ENCODE results near the gene DNASE1L3.
A peak's percentile ranks its signal among the peaks of the same experiment; 100 is the strongest.

Gene DNASE1L3

DNA sequence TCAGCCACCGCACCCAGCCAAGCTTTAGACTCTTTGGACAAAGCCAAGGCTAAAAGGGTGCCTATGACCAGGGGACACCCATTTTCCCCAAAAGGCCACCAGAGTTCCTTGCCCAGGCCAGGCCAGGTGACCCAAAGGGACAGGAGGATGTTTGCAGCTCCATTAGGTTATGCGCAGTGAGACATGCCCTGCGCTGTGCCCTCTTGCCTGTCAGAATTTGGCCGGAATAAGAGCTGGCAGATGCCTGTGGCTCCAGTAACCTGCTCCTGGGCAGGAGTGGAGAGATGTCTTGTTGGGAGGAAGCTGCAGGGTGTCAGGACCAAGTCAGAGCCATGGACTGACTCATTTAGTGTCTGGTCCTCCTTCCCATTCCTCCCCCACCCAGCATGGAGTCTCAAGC lies 20.5 kb downstream of the DNASE1L3 start:
- no peaks in the 10 kb centered on the region for H3K9me3 Mint-ChIP-seq
- no peaks in the 10 kb centered on the region for H3K4me1 Mint-ChIP-seq
- DNase-seq (ENCODE audit: low spot score in 2 of 2) (no peak), ATAC-seq (replicated peaks; ENCODE audit: extremely low read depth, poor library complexity, severe bottlenecking) (no peak)
- H3K4me3 Mint-ChIP-seq = no peak overlapping the region
- peaks cover 2% of the 10 kb centered on the region for H3K36me3 Mint-ChIP-seq (ENCODE audit: insufficient read depth)
- H3K27ac Mint-ChIP-seq (ENCODE audit: low read depth) = no peak overlapping the region
- H3K27me3 Mint-ChIP-seq = no peaks in the 10 kb centered on the region

DNA sequence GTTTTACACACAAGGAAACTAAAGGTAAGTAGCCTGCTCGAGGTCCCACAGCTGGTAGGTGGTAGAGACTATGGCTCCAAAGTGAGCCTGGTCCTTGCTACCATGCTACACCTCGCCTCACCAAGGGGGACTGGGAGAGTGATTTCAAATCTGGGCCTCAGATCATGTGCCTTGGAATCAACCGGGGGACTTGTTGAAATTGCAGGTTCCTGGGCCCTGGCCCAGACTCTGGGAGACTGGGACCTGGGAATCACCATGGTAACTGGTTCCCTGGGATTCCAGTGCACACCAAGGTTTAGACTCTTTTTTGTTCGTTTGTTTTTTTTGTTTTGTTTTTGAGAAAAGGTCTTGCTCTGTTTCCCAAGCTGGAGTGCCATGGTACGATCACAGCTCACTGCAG lies 21.1 kb downstream of the DNASE1L3 start:
- H3K4me1 Mint-ChIP-seq = no peaks in the 10 kb centered on the region
- no peak overlapping the region for H3K27ac Mint-ChIP-seq (ENCODE audit: low read depth)
- H3K4me3 Mint-ChIP-seq = no peak overlapping the region
- H3K27me3 Mint-ChIP-seq = no peaks in the 10 kb centered on the region
- no peak for ATAC-seq (replicated peaks; ENCODE audit: extremely low read depth, poor library complexity, severe bottlenecking)
- no peaks in the 10 kb centered on the region for H3K36me3 Mint-ChIP-seq (ENCODE audit: insufficient read depth)
- no peak for DNase-seq (ENCODE audit: low spot score in 2 of 2)
- no peaks in the 10 kb centered on the region for H3K9me3 Mint-ChIP-seq

- no peak overlapping the region for H3K4me3 Mint-ChIP-seq
- no peaks in the 10 kb centered on the region for H3K27me3 Mint-ChIP-seq
- DNase-seq (ENCODE audit: low spot score in 2 of 2) (no peak), ATAC-seq (replicated peaks; ENCODE audit: extremely low read depth, poor library complexity, severe bottlenecking) (no peak)
- H3K9me3 Mint-ChIP-seq = no peaks in the 10 kb centered on the region
- no peaks in the 10 kb centered on the region for H3K36me3 Mint-ChIP-seq (ENCODE audit: insufficient read depth)
- H3K27ac Mint-ChIP-seq (ENCODE audit: low read depth) = no peak overlapping the region
- H3K4me1 Mint-ChIP-seq = no peaks in the 10 kb centered on the region
Measured at GRCh38 chr3:58188921-58189451, 21.8 kb downstream of the DNASE1L3 start.

GRCh38 chr3:58188173-58188564 lies 22.6 kb downstream of the DNASE1L3 start:
- H3K4me1 Mint-ChIP-seq = no peaks in the 10 kb centered on the region
- H3K27ac Mint-ChIP-seq (ENCODE audit: low read depth) = no peak overlapping the region
- no peak for DNase-seq (ENCODE audit: low spot score in 2 of 2)
- H3K36me3 Mint-ChIP-seq (ENCODE audit: insufficient read depth) = no peaks in the 10 kb centered on the region
- no peaks in the 10 kb centered on the region for H3K27me3 Mint-ChIP-seq
- no peak for ATAC-seq (replicated peaks; ENCODE audit: extremely low read depth, poor library complexity, severe bottlenecking)
- H3K9me3 Mint-ChIP-seq = no peaks in the 10 kb centered on the region
- H3K4me3 Mint-ChIP-seq = no peak overlapping the region

DNA sequence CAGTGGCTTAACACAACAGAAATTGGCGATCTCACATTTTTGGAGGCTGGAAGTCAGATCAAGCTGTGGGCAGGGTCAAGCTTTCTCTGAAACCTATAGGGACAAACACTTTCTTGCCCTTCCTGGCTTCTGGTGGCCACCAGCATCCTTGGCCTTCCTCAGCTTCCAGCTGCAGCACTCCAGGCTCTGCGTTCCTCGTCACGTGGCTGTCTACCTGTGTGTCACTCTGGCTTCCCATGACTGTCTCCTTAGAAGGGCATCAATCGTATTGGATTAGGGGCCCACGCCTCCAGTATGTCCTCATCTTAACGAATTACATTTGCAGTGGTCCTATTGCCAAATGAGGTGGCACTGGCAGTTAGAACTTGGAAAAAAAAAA lies 25.8 kb downstream of the DNASE1L3 start:
- Mint-ChIP-seq H3K4me1 (no peaks in the 10 kb centered on the region), H3K27me3 (no peaks in the 10 kb centered on the region), H3K9me3 (no peaks in the 10 kb centered on the region), H3K36me3 (ENCODE audit: insufficient read depth) (no peaks in the 10 kb centered on the region), H3K4me3 (no peak overlapping the region), H3K27ac (ENCODE audit: low read depth) (no peak overlapping the region)
- DNase-seq (ENCODE audit: low spot score in 2 of 2) (no peak), ATAC-seq (replicated peaks; ENCODE audit: extremely low read depth, poor library complexity, severe bottlenecking) (no peak)

DNA sequence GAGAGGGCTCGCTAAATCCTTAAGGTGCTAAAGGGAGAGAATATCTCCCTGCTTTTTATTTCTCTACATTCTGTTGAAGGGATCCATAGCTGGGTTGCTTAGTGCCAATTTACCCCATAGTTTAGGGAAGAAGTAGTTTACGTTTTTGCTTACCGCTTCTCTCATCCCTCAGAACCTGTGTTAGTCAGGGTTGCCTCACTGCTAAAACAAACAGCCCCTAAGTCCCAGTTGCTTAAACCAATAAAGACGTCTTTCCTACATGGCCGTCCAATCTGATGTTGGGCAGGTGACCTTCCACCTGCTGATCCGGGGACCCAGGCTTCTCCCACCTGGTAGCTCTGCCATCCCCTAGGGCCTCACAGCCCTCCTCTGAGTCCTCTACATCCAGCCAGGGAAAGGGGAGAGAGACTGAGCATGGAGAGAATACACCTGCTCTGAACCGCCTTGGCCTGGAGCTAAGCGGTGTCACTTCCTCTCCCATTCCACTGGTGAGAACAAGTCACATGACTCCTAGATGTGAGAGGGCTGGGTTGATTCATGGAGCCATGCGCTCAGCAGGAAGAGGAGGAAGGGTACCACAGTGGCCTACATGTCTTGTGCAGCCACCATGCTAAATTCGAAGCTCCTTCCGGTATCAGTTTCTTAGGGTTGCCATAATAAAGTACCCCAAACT lies 26.3 kb downstream of the DNASE1L3 start:
- H3K36me3 Mint-ChIP-seq (ENCODE audit: insufficient read depth) = no peaks in the 10 kb centered on the region
- no peaks in the 10 kb centered on the region for H3K9me3 Mint-ChIP-seq
- H3K4me1 Mint-ChIP-seq = no peaks in the 10 kb centered on the region
- ATAC-seq (replicated peaks; ENCODE audit: extremely low read depth, poor library complexity, severe bottlenecking) (no peak), DNase-seq (ENCODE audit: low spot score in 2 of 2) (no peak)
- H3K4me3 Mint-ChIP-seq = no peak overlapping the region
- no peak overlapping the region for H3K27ac Mint-ChIP-seq (ENCODE audit: low read depth)
- H3K27me3 Mint-ChIP-seq = no peaks in the 10 kb centered on the region

DNA sequence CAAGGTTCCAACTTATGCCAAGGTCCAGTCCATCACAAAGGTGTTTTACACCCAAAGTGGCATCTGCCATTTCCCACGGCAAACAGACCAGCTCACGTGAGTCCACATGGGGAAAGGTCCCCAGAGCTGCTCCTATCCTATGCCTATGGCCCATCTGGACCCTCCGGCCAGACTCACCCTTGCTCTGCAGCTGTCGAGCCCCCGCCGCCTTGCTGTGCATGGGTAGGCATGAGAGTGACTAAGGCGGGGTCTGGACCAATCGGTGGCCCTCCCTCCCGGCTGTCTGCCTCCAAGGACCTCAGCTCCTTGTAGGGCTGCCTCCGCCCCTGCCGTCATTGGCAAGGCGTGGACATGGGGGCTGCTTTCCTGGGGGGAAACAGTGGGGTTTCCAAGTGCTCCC lies 26.9 kb downstream of the DNASE1L3 start:
- Mint-ChIP-seq H3K27ac (ENCODE audit: low read depth) (no peak overlapping the region), H3K4me1 (peaks cover under 1% of the 10 kb centered on the region), H3K9me3 (no peaks in the 10 kb centered on the region), H3K36me3 (ENCODE audit: insufficient read depth) (no peaks in the 10 kb centered on the region), H3K4me3 (no peak overlapping the region), H3K27me3 (no peaks in the 10 kb centered on the region)
- no peak for ATAC-seq (replicated peaks; ENCODE audit: extremely low read depth, poor library complexity, severe bottlenecking)
- no peak for DNase-seq (ENCODE audit: low spot score in 2 of 2)

DNA sequence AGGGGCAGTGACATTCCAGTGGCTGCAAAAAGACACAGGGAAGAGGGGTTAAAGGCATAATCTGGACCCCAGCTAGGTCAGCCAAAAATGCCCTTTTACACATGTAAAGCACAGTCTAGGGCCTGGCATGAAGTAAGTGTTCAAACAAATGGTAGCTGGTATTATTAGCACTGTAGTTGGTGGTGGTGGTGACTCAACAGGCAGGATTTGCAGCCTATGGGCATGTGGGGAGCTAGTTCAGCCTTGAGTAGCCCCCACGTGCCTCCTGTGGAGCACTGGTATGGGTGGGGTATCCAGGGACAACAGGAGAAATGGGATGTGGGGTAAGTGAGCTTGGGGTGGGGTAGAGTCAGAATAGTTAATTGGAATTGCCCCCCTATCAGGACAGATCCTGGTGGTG lies 27.6 kb downstream of the DNASE1L3 start:
- ATAC-seq (replicated peaks; ENCODE audit: extremely low read depth, poor library complexity, severe bottlenecking) (no peak), DNase-seq (ENCODE audit: low spot score in 2 of 2) (no peak)

GRCh38 chr3:58180940-58181587 lies 29.7 kb downstream of the DNASE1L3 start:
- no peaks in the 10 kb centered on the region for H3K27me3 Mint-ChIP-seq
- H3K4me3 Mint-ChIP-seq = no peak overlapping the region
- no peaks in the 10 kb centered on the region for H3K9me3 Mint-ChIP-seq
- DNase-seq (ENCODE audit: low spot score in 2 of 2) (no peak), ATAC-seq (replicated peaks; ENCODE audit: extremely low read depth, poor library complexity, severe bottlenecking) (no peak)
- peaks cover 11% of the 10 kb centered on the region for H3K4me1 Mint-ChIP-seq
- H3K27ac Mint-ChIP-seq (ENCODE audit: low read depth) = no peak overlapping the region
- H3K36me3 Mint-ChIP-seq (ENCODE audit: insufficient read depth) = peaks cover 3% of the 10 kb centered on the region

More for the DNA sequence above, 27.6 kb downstream of the DNASE1L3 start:
- Mint-ChIP-seq H3K4me3 (no peak overlapping the region), H3K9me3 (no peaks in the 10 kb centered on the region), H3K27ac (ENCODE audit: low read depth) (no peak overlapping the region), H3K36me3 (ENCODE audit: insufficient read depth) (no peaks in the 10 kb centered on the region), H3K27me3 (no peaks in the 10 kb centered on the region), H3K4me1 (peaks cover 7% of the 10 kb centered on the region)

- no peak for ATAC-seq (replicated peaks; ENCODE audit: extremely low read depth, poor library complexity, severe bottlenecking)
- Mint-ChIP-seq H3K4me1 (peaks cover 11% of the 10 kb centered on the region), H3K27me3 (no peaks in the 10 kb centered on the region), H3K27ac (ENCODE audit: low read depth) (no peak overlapping the region), H3K4me3 (no peak overlapping the region), H3K36me3 (ENCODE audit: insufficient read depth) (peaks cover 3% of the 10 kb centered on the region), H3K9me3 (no peaks in the 10 kb centered on the region)
- DNase-seq (ENCODE audit: low spot score in 2 of 2) = no peak
Measured at GRCh38 chr3:58180099-58180880, 30.5 kb downstream of the DNASE1L3 start.

GRCh38 chr3:58179235-58180098 lies 31.3 kb downstream of the DNASE1L3 start:
- peaks cover 3% of the 10 kb centered on the region for H3K36me3 Mint-ChIP-seq (ENCODE audit: insufficient read depth)

DNA sequence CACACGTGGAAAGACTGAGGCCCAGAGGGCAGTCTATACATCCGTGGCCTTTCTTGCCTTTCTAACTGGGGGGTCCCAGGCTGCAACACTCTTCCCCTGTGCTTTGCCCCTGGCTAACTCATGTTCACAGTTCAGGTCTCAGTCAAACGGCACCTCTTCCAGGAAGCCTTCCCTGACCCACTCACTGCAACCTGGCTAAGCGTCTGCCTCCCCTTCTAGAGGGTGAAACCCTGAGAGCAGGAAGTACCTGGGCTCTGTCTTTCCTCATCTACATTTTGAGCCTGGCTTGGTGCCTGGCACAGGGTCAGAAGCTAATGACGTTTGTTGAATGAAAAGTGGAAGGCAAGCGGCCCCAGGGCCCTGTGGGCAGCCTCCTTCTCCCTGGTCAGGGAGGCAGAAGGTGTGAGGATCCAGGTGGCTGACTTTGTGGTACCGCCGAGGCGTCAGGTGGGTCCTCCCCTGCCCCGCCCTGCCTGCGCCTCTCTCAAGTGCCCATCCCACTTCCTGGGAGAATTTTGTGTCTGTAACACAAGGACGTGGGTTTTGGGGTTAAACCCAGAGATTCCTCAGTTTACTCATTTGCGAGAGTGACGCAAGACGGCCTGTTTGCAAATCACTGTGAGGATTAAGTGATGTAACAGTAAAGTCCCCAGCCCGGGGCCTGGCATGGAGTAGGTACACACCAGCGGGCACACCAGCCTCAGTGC lies 32.1 kb downstream of the DNASE1L3 start:
- no peak for DNase-seq (ENCODE audit: low spot score in 2 of 2)
- H3K9me3 Mint-ChIP-seq = no peaks in the 10 kb centered on the region

More at GRCh38 chr3:58179235-58180098, 31.3 kb downstream of the DNASE1L3 start:
- H3K4me3 Mint-ChIP-seq = peak overlapping the region; percentile 71
- H3K27ac Mint-ChIP-seq (ENCODE audit: low read depth) = no peak overlapping the region
- H3K27me3 Mint-ChIP-seq = no peaks in the 10 kb centered on the region
- H3K9me3 Mint-ChIP-seq = no peaks in the 10 kb centered on the region
- DNase-seq (ENCODE audit: low spot score in 2 of 2) (no peak), ATAC-seq (replicated peaks; ENCODE audit: extremely low read depth, poor library complexity, severe bottlenecking) (no peak)
- peaks cover 11% of the 10 kb centered on the region for H3K4me1 Mint-ChIP-seq

More for the DNA sequence above, 32.1 kb downstream of the DNASE1L3 start:
- Mint-ChIP-seq H3K36me3 (ENCODE audit: insufficient read depth) (peaks cover 3% of the 10 kb centered on the region), H3K27ac (ENCODE audit: low read depth) (peak overlapping the region; percentile 42), H3K4me1 (peaks cover 11% of the 10 kb centered on the region), H3K27me3 (no peaks in the 10 kb centered on the region), H3K4me3 (peak overlapping the region; percentile 71)
- ATAC-seq (replicated peaks; ENCODE audit: extremely low read depth, poor library complexity, severe bottlenecking) = no peak

Measured in central memory CD8-positive, alpha-beta T cell (primary cell).